ENCODE results near the gene GBA3. TPM values are rescaled to one million over a fixed set of nuclear protein-coding genes. Genes with fewer than 3 reads are reported as not detected.

Gene GBA3
- total RNA-seq, 1 experiment from 2014 or later: 0.09 TPM

- no peak overlapping the region for H3K27ac Mint-ChIP-seq
- H3K4me1 Mint-ChIP-seq: peaks cover 11% of the 10 kb centered on the region
- H3K9me3 Mint-ChIP-seq: no peaks in the 10 kb centered on the region
- H3K4me3 Mint-ChIP-seq: no peak overlapping the region
- TF ChIP-seq FOXJ3 (CRISPR knock-in tag; IDR thresholded peaks at IDR 0.05; ENCODE audit: borderline replicate concordance) (no peak), HMGA2 (CRISPR knock-in tag; IDR thresholded peaks at IDR 0.05) (no peak), CBFB (CRISPR knock-in tag; IDR thresholded peaks at IDR 0.05; ENCODE audit: low read depth) (no peak), MYBL2 (CRISPR knock-in tag; IDR thresholded peaks at IDR 0.05) (no peak), ZNF671 (CRISPR knock-in tag; IDR thresholded peaks at IDR 0.05) (no peak), CREB1 (CRISPR knock-in tag; IDR thresholded peaks at IDR 0.05) (no peak)
- TF ChIP-seq, protein P1, sequence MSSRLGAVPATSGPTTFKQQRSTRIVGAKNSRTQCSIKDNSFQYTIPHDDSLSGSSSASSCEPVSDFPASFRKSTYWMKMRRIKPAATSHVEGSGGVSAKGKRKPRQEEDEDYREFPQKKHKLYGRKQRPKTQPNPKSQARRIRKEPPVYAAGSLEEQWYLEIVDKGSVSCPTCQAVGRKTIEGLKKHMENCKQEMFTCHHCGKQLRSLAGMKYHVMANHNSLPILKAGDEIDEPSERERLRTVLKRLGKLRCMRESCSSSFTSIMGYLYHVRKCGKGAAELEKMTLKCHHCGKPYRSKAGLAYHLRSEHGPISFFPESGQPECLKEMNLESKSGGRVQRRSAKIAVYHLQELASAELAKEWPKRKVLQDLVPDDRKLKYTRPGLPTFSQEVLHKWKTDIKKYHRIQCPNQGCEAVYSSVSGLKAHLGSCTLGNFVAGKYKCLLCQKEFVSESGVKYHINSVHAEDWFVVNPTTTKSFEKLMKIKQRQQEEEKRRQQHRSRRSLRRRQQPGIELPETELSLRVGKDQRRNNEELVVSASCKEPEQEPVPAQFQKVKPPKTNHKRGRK (CRISPR knock-in tag; IDR thresholded peaks at IDR 0.05; ENCODE audit: borderline replicate concordance): no peak
- TF ChIP-seq, protein P2, sequence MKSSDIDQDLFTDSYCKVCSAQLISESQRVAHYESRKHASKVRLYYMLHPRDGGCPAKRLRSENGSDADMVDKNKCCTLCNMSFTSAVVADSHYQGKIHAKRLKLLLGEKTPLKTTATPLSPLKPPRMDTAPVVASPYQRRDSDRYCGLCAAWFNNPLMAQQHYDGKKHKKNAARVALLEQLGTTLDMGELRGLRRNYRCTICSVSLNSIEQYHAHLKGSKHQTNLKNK (CRISPR knock-in tag; IDR thresholded peaks at IDR 0.05): no peak
- no peaks in the 10 kb centered on the region for H3K27me3 Mint-ChIP-seq (ENCODE audit: low read depth)
- DNase-seq (ENCODE audit: low spot score) (no peak), ATAC-seq (no peak)
- ChIA-PET CTCF (no interaction called here), POLR2A (no interaction called here)
- H3K36me3 Mint-ChIP-seq: no peaks in the 10 kb centered on the region
Observed at GRCh38 chr4:22733816-22734215, 41.1 kb downstream of the GBA3 start.

DNA sequence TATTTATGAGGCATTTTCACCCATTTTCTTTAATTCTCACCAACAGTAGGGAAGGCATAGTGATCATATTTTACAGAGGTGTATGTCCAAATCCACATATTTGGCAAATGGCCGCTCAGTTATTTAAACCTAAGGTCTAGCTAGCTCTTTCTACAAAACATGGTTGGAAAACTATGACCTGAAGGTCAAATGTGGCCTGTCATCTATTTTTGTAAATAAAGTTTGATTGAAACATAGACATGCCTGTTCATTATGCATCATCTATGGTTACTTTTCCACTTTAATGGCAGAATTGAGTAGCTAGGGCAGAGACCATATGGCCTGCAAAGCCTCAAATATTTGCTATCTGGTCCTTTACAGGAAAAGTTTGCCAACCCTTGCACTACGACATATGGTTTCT is 44.2 kb downstream of the GBA3 start:
- ChIA-PET POLR2A (no interaction called here), CTCF (interaction anchor here (1.5 kb wide), 1 partner anchor 161 kb away, joined by 4 read pairs; no protein-coding TSS in a partner anchor)
- ATAC-seq: no peak

More for the DNA sequence above, 44.2 kb downstream of the GBA3 start:
- Mint-ChIP-seq H3K36me3 (no peaks in the 10 kb centered on the region), H3K27me3 (ENCODE audit: low read depth) (no peaks in the 10 kb centered on the region; the same call in 1 of the 2 replicates), H3K9me3 (peaks cover 7% of the 10 kb centered on the region), H3K4me3 (no peak overlapping the region), H3K27ac (no peak overlapping the region), H3K4me1 (peaks cover 4% of the 10 kb centered on the region)
- DNase-seq (ENCODE audit: low spot score): no peak
- no peak for TF ChIP-seq ZBTB21 (CRISPR knock-in tag; IDR thresholded peaks at IDR 0.05; ENCODE audit: borderline replicate concordance)
- TF ChIP-seq, protein P3, sequence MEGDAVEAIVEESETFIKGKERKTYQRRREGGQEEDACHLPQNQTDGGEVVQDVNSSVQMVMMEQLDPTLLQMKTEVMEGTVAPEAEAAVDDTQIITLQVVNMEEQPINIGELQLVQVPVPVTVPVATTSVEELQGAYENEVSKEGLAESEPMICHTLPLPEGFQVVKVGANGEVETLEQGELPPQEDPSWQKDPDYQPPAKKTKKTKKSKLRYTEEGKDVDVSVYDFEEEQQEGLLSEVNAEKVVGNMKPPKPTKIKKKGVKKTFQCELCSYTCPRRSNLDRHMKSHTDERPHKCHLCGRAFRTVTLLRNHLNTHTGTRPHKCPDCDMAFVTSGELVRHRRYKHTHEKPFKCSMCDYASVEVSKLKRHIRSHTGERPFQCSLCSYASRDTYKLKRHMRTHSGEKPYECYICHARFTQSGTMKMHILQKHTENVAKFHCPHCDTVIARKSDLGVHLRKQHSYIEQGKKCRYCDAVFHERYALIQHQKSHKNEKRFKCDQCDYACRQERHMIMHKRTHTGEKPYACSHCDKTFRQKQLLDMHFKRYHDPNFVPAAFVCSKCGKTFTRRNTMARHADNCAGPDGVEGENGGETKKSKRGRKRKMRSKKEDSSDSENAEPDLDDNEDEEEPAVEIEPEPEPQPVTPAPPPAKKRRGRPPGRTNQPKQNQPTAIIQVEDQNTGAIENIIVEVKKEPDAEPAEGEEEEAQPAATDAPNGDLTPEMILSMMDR (IDR thresholded peaks at IDR 0.05): no peak
- no peak for TF ChIP-seq NFATC4 (CRISPR knock-in tag; IDR thresholded peaks at IDR 0.05)
- TF ChIP-seq, protein P4, sequence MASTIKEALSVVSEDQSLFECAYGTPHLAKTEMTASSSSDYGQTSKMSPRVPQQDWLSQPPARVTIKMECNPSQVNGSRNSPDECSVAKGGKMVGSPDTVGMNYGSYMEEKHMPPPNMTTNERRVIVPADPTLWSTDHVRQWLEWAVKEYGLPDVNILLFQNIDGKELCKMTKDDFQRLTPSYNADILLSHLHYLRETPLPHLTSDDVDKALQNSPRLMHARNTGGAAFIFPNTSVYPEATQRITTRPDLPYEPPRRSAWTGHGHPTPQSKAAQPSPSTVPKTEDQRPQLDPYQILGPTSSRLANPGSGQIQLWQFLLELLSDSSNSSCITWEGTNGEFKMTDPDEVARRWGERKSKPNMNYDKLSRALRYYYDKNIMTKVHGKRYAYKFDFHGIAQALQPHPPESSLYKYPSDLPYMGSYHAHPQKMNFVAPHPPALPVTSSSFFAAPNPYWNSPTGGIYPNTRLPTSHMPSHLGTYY (CRISPR knock-in tag; IDR thresholded peaks at IDR 0.05): no peak
- no peak for TF ChIP-seq FOXK1 (CRISPR knock-in tag; IDR thresholded peaks at IDR 0.05)
- TF ChIP-seq MXD4 (CRISPR knock-in tag; IDR thresholded peaks at IDR 0.05; ENCODE audit: borderline replicate concordance): no peak
- TF ChIP-seq, protein P5, sequence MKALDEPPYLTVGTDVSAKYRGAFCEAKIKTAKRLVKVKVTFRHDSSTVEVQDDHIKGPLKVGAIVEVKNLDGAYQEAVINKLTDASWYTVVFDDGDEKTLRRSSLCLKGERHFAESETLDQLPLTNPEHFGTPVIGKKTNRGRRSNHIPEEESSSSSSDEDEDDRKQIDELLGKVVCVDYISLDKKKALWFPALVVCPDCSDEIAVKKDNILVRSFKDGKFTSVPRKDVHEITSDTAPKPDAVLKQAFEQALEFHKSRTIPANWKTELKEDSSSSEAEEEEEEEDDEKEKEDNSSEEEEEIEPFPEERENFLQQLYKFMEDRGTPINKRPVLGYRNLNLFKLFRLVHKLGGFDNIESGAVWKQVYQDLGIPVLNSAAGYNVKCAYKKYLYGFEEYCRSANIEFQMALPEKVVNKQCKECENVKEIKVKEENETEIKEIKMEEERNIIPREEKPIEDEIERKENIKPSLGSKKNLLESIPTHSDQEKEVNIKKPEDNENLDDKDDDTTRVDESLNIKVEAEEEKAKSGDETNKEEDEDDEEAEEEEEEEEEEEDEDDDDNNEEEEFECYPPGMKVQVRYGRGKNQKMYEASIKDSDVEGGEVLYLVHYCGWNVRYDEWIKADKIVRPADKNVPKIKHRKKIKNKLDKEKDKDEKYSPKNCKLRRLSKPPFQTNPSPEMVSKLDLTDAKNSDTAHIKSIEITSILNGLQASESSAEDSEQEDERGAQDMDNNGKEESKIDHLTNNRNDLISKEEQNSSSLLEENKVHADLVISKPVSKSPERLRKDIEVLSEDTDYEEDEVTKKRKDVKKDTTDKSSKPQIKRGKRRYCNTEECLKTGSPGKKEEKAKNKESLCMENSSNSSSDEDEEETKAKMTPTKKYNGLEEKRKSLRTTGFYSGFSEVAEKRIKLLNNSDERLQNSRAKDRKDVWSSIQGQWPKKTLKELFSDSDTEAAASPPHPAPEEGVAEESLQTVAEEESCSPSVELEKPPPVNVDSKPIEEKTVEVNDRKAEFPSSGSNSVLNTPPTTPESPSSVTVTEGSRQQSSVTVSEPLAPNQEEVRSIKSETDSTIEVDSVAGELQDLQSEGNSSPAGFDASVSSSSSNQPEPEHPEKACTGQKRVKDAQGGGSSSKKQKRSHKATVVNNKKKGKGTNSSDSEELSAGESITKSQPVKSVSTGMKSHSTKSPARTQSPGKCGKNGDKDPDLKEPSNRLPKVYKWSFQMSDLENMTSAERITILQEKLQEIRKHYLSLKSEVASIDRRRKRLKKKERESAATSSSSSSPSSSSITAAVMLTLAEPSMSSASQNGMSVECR (CRISPR knock-in tag; IDR thresholded peaks at IDR 0.05; ENCODE audit: borderline replicate concordance): no peak
- no peak for TF ChIP-seq FOXJ3 (CRISPR knock-in tag; IDR thresholded peaks at IDR 0.05; ENCODE audit: borderline replicate concordance)
- no peak for TF ChIP-seq NFYB (CRISPR knock-in tag; conservative IDR thresholded peaks at IDR 0.05; ENCODE audit: low read depth)
- no peak for TF ChIP-seq USF1 (CRISPR knock-in tag; IDR thresholded peaks at IDR 0.05)
- no peak for TF ChIP-seq CBFB (CRISPR knock-in tag; IDR thresholded peaks at IDR 0.05; ENCODE audit: low read depth)
- no peak for TF ChIP-seq ZNF425 (CRISPR knock-in tag; conservative IDR thresholded peaks at IDR 0.05)
- no peak for TF ChIP-seq CREB1 (CRISPR knock-in tag; IDR thresholded peaks at IDR 0.05)

All from WTC11 (cell line).